Endothelial cell (in vitro differentiated cells): ENCODE measurements around the gene OXA1L. TPM values are rescaled to one million over a fixed set of nuclear protein-coding genes. Genes with fewer than 3 reads are reported as not detected.
"Not testable (repeated sequence)": the region's sequence is repeated elsewhere in the genome, so short reads cannot be mapped to it uniquely, and the experiment has no call there.

Experiments used
- DNase-seq: peaks from one replicate; pipeline ENCODE4 v3.0.0; 2021; ENCODE audit warnings: low spot score
- H3K27ac Mint-ChIP-seq: one replicate; pipeline ENCODE4 v1.8.0; 2021; ENCODE audit warnings: mixed read lengths, inconsistent platforms; ENCODE audit not compliant: unreplicated experiment
- H3K27me3 Mint-ChIP-seq: one replicate; pipeline ENCODE4 v1.8.0; 2021; ENCODE audit warnings: mild to moderate bottlenecking, moderate library complexity, mixed read lengths, inconsistent platforms; ENCODE audit not compliant: unreplicated experiment
- H3K36me3 Mint-ChIP-seq: one replicate; pipeline ENCODE4 v1.8.0; 2021; ENCODE audit warnings: mild to moderate bottlenecking, low read depth, mixed read lengths, inconsistent platforms; ENCODE audit not compliant: unreplicated experiment
- H3K4me1 Mint-ChIP-seq: one replicate; pipeline ENCODE4 v1.8.0; 2021; ENCODE audit warnings: mild to moderate bottlenecking, mixed read lengths, inconsistent platforms; ENCODE audit not compliant: unreplicated experiment
- H3K4me3 Mint-ChIP-seq: one replicate; pipeline ENCODE4 v1.8.0; 2021; ENCODE audit warnings: mild to moderate bottlenecking, mixed read lengths, inconsistent platforms; ENCODE audit not compliant: unreplicated experiment
- H3K9me3 Mint-ChIP-seq: one replicate; pipeline ENCODE4 v1.8.0; 2021; ENCODE audit warnings: mixed read lengths, inconsistent platforms; ENCODE audit not compliant: unreplicated experiment
- CTCF ChIP-seq: fragments of 200-600 bp; sonication (generic); IDR thresholded peaks from one replicate; pipeline ENCODE4 v1.5.0; 2021; ENCODE audit warnings: antibody characterized with exemption; ENCODE audit not compliant: unreplicated experiment
- total RNA-seq: library from RNA; stranded (reverse); fragmentation: NEBNext Ultra II Directional; extraction: Animal tissue kit (Norgen Biotek cat#: 25700); gene quantifications from one replicate; pipeline ENCODE4 v1.2.1, GENCODE V29; 2021; ENCODE audit not compliant: unreplicated experiment

OXA1L gene
- total RNA-seq, 1 donor from 2014 or later, result 168 TPM

DNA sequence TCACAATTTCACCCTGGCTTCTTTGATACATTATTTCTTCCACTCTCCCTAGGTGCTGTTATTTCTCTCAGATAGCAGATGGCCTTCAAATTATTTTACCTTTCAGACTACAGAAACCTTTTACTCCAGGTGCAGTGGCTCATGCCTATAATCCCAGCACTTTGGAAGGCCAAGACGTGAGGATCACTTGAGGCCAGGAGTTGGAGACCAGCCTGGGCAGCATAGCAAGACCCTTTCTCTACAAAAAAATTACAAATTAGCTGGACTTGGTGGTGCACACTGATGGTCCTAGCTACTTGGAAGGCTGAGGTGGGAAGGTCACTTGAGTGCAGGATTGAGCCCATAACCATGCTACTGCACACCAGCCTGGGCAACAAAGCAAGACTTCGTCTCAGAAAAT lies 25.7 kb downstream of the OXA1L start:
- no peak overlapping the region for H3K4me3 Mint-ChIP-seq
- H3K36me3 Mint-ChIP-seq, result peaks cover 4% of the 10 kb centered on the region
- no peaks in the 10 kb centered on the region for H3K4me1 Mint-ChIP-seq
- TF ChIP-seq CTCF, result no peak
- no peaks in the 10 kb centered on the region for H3K9me3 Mint-ChIP-seq
- H3K27ac Mint-ChIP-seq, result no peak overlapping the region
- DNase-seq, result no peak
- peaks cover 3% of the 10 kb centered on the region for H3K27me3 Mint-ChIP-seq

- H3K4me3 Mint-ChIP-seq, DNase-seq, H3K36me3 Mint-ChIP-seq, H3K4me1 Mint-ChIP-seq, H3K27ac Mint-ChIP-seq, H3K9me3 Mint-ChIP-seq, H3K27me3 Mint-ChIP-seq: not testable (repeated sequence)
Measured at GRCh38 chr14:22793550-22793949, 27.1 kb downstream of the OXA1L start.

DNA sequence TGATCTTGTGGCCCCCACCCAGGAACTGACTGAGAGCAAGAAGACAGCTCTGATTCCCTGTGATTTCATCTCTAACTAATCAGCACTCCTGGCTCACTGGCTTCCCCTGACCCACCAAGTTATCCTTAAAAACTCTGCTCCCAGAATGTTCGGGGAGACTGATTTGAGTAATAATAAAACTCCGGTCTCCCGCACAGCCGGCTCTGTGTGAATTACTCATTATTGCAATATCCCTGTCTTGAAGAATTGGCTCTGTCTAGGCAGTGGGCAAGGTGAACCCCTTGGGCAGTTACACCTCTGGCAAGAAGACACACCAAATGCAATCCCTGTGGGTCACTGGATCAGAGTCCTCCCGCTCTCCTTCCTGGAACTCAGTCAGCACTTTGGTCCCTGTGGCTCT lies 27.5 kb downstream of the OXA1L start:
- Mint-ChIP-seq H3K9me3 (no peaks in the 10 kb centered on the region), H3K27ac (peak overlapping the region; percentile 67), H3K4me1 (no peaks in the 10 kb centered on the region), H3K36me3 (peaks cover 4% of the 10 kb centered on the region), H3K27me3 (peaks cover 3% of the 10 kb centered on the region), H3K4me3 (no peak overlapping the region)
- DNase-seq, result no peak
- TF ChIP-seq CTCF, result no peak

DNA sequence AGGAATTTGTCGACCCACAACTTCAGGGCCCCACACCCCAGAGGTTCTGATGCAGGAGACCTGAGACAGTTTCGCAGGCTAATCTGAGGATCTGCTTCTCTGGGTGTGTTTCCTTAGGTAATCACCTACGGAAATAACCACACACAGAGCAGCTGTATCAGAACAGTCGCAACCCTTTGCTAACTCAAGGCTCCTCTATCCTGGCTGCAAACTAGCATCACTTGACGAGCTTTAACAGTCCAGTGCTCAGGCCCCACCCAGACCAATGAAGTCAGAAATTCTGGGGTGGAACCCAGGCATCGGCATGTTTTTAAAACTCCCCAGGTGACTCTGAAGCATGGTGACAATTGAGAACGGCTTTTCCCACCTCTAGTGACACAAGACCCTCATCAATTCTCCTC lies 28.1 kb downstream of the OXA1L start:
- TF ChIP-seq CTCF, result no peak
- no peaks in the 10 kb centered on the region for H3K4me1 Mint-ChIP-seq
- H3K27ac Mint-ChIP-seq, result no peak overlapping the region
- no peak overlapping the region for H3K4me3 Mint-ChIP-seq
- peaks cover 4% of the 10 kb centered on the region for H3K36me3 Mint-ChIP-seq
- peaks cover 3% of the 10 kb centered on the region for H3K27me3 Mint-ChIP-seq
- no peaks in the 10 kb centered on the region for H3K9me3 Mint-ChIP-seq
- no peak for DNase-seq

DNA sequence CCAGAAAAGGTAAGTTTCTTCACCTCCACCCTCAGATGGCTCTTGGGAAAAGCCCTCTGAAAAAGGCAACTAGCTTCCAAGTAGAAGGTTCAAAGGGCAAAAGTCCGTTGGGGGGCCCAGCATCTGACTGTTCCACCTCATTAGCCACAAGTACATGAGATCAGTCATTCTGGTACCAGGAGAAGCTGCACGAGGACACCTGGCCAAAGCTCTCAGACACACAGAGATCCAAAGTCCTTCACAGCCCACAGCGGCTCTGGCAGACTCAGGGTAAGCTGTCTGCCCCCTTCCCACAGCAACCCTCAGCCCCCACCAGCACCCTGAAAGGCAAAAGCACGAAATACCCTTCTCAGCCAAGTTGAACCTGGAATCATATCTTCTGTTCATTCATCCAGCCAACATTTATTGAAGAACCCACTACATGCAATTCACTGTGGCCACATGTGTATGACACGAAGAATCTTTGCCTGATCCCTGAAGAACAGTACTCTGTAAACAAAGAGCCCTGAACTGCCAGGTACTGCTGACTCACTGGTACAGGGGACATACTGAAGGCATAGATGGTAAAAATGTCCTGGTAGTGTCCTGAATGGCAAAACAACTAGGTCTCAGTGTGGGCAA lies 29.7 kb downstream of the OXA1L start:
- H3K4me3 Mint-ChIP-seq, result no peak overlapping the region
- peaks cover 4% of the 10 kb centered on the region for H3K36me3 Mint-ChIP-seq
- peaks cover 3% of the 10 kb centered on the region for H3K27me3 Mint-ChIP-seq
- no peak for TF ChIP-seq CTCF
- H3K9me3 Mint-ChIP-seq, result no peaks in the 10 kb centered on the region
- no peak for DNase-seq
- H3K4me1 Mint-ChIP-seq, result no peaks in the 10 kb centered on the region
- H3K27ac Mint-ChIP-seq, result no peak overlapping the region
